OCI-LY7 (cell line): ENCODE results near the gene TRIM25. TPM values are rescaled to one million over a fixed set of nuclear protein-coding genes. Genes with fewer than 3 reads are reported as not detected.

Experiments
- BruUV-seq: library from RNA; stranded (reverse); fragments of 400-500 nt; replicated peaks from 2 replicates; lab custom pipeline; 2021; lab: Mats Ljungman, UMichigan
- CTCF ChIA-PET: fragments of 300-600 bp; sonication (Branson Sonifier 250); formaldehyde crosslinking; loops from one replicate; lab custom pipeline; 2022; ENCODE audit warnings: antibody characterized with exemption; ENCODE audit not compliant: unreplicated experiment; lab: Charles Lee
- POLR2A ChIA-PET: fragments of 300-600 bp; sonication (Branson Sonifier 250); formaldehyde crosslinking; loops from one replicate; lab custom pipeline; 2022; ENCODE audit warnings: antibody characterized with exemption; lab: Charles Lee
- DNase-seq: peaks from one replicate; pipeline ENCODE4 v3.0.0-alpha.2; 2015; ENCODE audit warnings: low spot score
- H2AFZ ChIP-seq: fragments of 200-600 bp; sonication (generic), shearing (Covaris generic); 2 replicates; pipeline ENCODE4 v1.6.1; 2014; ENCODE audit warnings: mild to moderate bottlenecking, antibody characterized with exemption, low read length, moderate library complexity
- H3K27ac ChIP-seq: fragments of 200-600 bp; sonication (generic); 2 replicates; pipeline ENCODE4 v1.5.1; 2014; ENCODE audit warnings: mixed run types, low read depth, mild to moderate bottlenecking, moderate library complexity, low read length, inconsistent platforms; ENCODE audit not compliant: poor library complexity, severe bottlenecking
- H3K36me3 ChIP-seq: fragments of 200-600 bp; sonication (generic); 2 replicates; pipeline ENCODE4 v1.6.1; 2014; ENCODE audit warnings: mild to moderate bottlenecking, antibody characterized with exemption, low read length, moderate library complexity, mixed read lengths; ENCODE audit not compliant: insufficient read depth
- H3K4me1 ChIP-seq: fragments of 200-600 bp; sonication (generic); 2 replicates; pipeline ENCODE4 v1.5.1; 2014; ENCODE audit warnings: mild to moderate bottlenecking, low read length; ENCODE audit not compliant: insufficient read depth, poor library complexity, severe bottlenecking
- H3K4me2 ChIP-seq: fragments of 200-600 bp; sonication (generic); 2 replicates; pipeline ENCODE4 v1.6.1; 2014; ENCODE audit warnings: mild to moderate bottlenecking, low read length
- H3K4me3 ChIP-seq: fragments of 200-600 bp; sonication (generic); 2 replicates; pipeline ENCODE4 v1.5.1; 2014; ENCODE audit warnings: mild to moderate bottlenecking, low read depth, low read length; ENCODE audit not compliant: poor library complexity, severe bottlenecking
- H3K79me2 ChIP-seq: fragments of 200-600 bp; sonication (generic); 2 replicates; pipeline ENCODE4 v1.6.1; 2016; ENCODE audit warnings: low read depth, mild to moderate bottlenecking, low read length, moderate library complexity, mixed read lengths; ENCODE audit not compliant: insufficient read depth
- H3K9me2 ChIP-seq: fragments of 200-600 bp; sonication (generic); 2 replicates; pipeline ENCODE4 v1.6.1; 2016; ENCODE audit warnings: mild to moderate bottlenecking, low read length, mixed read lengths; ENCODE audit not compliant: insufficient read depth
- H3K9me3 ChIP-seq: fragments of 200-600 bp; sonication (generic); 2 replicates; pipeline ENCODE4 v1.6.1; 2014; ENCODE audit warnings: mild to moderate bottlenecking, mixed run types, low read length, mixed read lengths
- H4K20me1 ChIP-seq: fragments of 200-600 bp; sonication (generic); 2 replicates; pipeline ENCODE4 v1.6.1; 2014; ENCODE audit warnings: mild to moderate bottlenecking, antibody characterized with exemption, low read length, moderate library complexity, mixed read lengths; ENCODE audit not compliant: insufficient read depth
- CTCF ChIP-seq: fragments of 200-600 bp; sonication (generic); conservative IDR thresholded peaks from 2 replicates; pipeline ENCODE4 v1.5.1; 2014; ENCODE audit warnings: mild to moderate bottlenecking, antibody characterized with exemption, low read length, moderate library complexity, mixed read lengths
- EZH2phosphoT487 ChIP-seq: fragments of 200-600 bp; sonication (generic); IDR thresholded peaks from 2 replicates; pipeline ENCODE4 v1.6.1; 2018; ENCODE audit warnings: low read depth, borderline replicate concordance, mild to moderate bottlenecking, mixed run types, antibody characterized with exemption, low read length, moderate library complexity, mixed read lengths
- intact Hi-C: fragments of 100-400 bp; cut with micrococcal nuclease; formaldehyde crosslinking; loops from one replicate; pipeline ENCODE4 v1.10.0; 2022; ENCODE audit not compliant: unreplicated experiment
- total RNA-seq, 2 experiments: library from RNA; depleted of rRNA in 1 of 2; stranded (reverse); fragments of >200 nt in 1 of 2; shearing (Covaris generic) in 1 of 2; gene quantifications; 2 replicates each; pipeline ENCODE4 v1.2.3, GENCODE V29; 2014 to 2022

The TRIM25 gene
- total RNA-seq, 2 experiments from 2014 or later = 7.8 to 14.2 TPM

GRCh38 chr17:56851008-56851407, 62.8 kb downstream of the TRIM25 start:
- CTCF ChIA-PET = interaction anchor here (1.2 kb wide), 1 partner anchor 14 kb away, joined by 3 read pairs; no protein-coding TSS in a partner anchor
- H2AFZ ChIP-seq = no peak overlapping the region
- BruUV-seq = no TSS peak

GRCh38 chr17:56850591-56850990, 63.3 kb downstream of the TRIM25 start:
- no peak for TF ChIP-seq CTCF
- no peak for TF ChIP-seq EZH2phosphoT487

More at GRCh38 chr17:56851008-56851407, 62.8 kb downstream of the TRIM25 start:
- Histone ChIP-seq H4K20me1 (no peaks in the 10 kb centered on the region), H3K4me3 (no peak overlapping the region), H3K4me1 (peaks cover 14% of the 10 kb centered on the region), H3K79me2 (no peaks in the 10 kb centered on the region), H3K4me2 (peak overlapping the region; percentile 26), H3K27ac (no peak overlapping the region), H3K9me2 (0 out of 2 replicates have a peak, but pooled peaks cover 4% of the 10 kb centered on the region), H3K36me3 (peaks cover 50% of the 10 kb centered on the region), H3K9me3 (no peaks in the 10 kb centered on the region)
- POLR2A ChIA-PET = interaction anchor here (1.8 kb wide), 1 partner anchor 13 kb away, joined by 5 read pairs; no protein-coding TSS in a partner anchor
- DNase-seq = no peak
- TF ChIP-seq CTCF (no peak), EZH2phosphoT487 (no peak)
- intact Hi-C loops = no loop called here

GRCh38 chr17:56849131-56849530, 64.7 kb downstream of the TRIM25 start:
- Histone ChIP-seq H3K36me3 (peaks cover 48% of the 10 kb centered on the region), H3K4me3 (no peak overlapping the region), H3K27ac (no peak overlapping the region), H3K9me2 (0 out of 2 replicates have a peak, but pooled peaks cover 4% of the 10 kb centered on the region), H3K9me3 (no peaks in the 10 kb centered on the region), H3K4me1 (peaks cover 14% of the 10 kb centered on the region), H2AFZ (no peak overlapping the region), H4K20me1 (no peaks in the 10 kb centered on the region), H3K79me2 (no peaks in the 10 kb centered on the region), H3K4me2 (no peak overlapping the region)
- TF ChIP-seq CTCF (no peak), EZH2phosphoT487 (no peak)
- intact Hi-C loops = no loop called here
- no peak for DNase-seq
- POLR2A ChIA-PET = no interaction called here
- CTCF ChIA-PET = no interaction called here
- no TSS peak for BruUV-seq

More at GRCh38 chr17:56850591-56850990, 63.3 kb downstream of the TRIM25 start:
- Histone ChIP-seq H3K4me1 (peaks cover 14% of the 10 kb centered on the region), H3K9me2 (0 out of 2 replicates have a peak, but pooled peaks cover 4% of the 10 kb centered on the region), H3K4me3 (no peak overlapping the region), H3K36me3 (peaks cover 49% of the 10 kb centered on the region), H3K9me3 (no peaks in the 10 kb centered on the region), H3K27ac (no peak overlapping the region), H4K20me1 (no peaks in the 10 kb centered on the region), H3K79me2 (no peaks in the 10 kb centered on the region), H3K4me2 (peak overlapping the region; percentile 26), H2AFZ (no peak overlapping the region)
- CTCF ChIA-PET = interaction anchor here (1.2 kb wide), 1 partner anchor 14 kb away, joined by 3 read pairs; no protein-coding TSS in a partner anchor
- no TSS peak for BruUV-seq
- intact Hi-C loops = no loop called here
- POLR2A ChIA-PET = interaction anchor here (1.8 kb wide), 1 partner anchor 13 kb away, joined by 5 read pairs; no protein-coding TSS in a partner anchor
- DNase-seq = no peak
